Fibroblast of lung (primary cell): ENCODE data around the gene ITPR1.

ENCODE experiments used
- CTCF ChIP-seq, 2 donors: IDR thresholded peaks in 1 of 2; conservative IDR thresholded peaks in 1 of 2; 1 replicate in 1 of 2; 2 replicates in 1 of 2; pipeline ENCODE4 v1.5.1; 2011 to 2012; ENCODE audit warnings: low read length in 2 of 2, control low read depth in 1 of 2, inconsistent platforms in 1 of 2, low read depth in 1 of 2, mild to moderate bottlenecking in 1 of 2
- EZH2 ChIP-seq: IDR thresholded peaks from 2 replicates; pipeline ENCODE4 v1.5.1; 2012; ENCODE audit warnings: low read length, control low read depth, mild to moderate bottlenecking; ENCODE audit errors: missing control alignments

- TF ChIP-seq EZH2 (no peak), CTCF (conservative IDR thresholded peaks at IDR 0.05 in 1 of 2, IDR thresholded peaks at IDR 0.05 in 1 of 2; ENCODE audit: low read depth in 1 of 2, low read length in 2 of 2) (no peak)
Measured at GRCh38 chr3:4831580-4831950, 338.4 kb downstream of the ITPR1 start.
